HG02798 (cell line): ENCODE data around the gene MT3.
A peak's percentile ranks its signal among the peaks of the same experiment; 100 is the strongest.
"Not testable (repeated sequence)": the region's sequence is repeated elsewhere in the genome, so short reads cannot be mapped to it uniquely, and the experiment has no call there.

Experiments used
- ATAC-seq: cut with Tn5 transposase; IDR thresholded peaks from one replicate; pipeline ENCODE4 v1.9.1; 2021; ENCODE audit warnings: mild to moderate bottlenecking; ENCODE audit not compliant: unreplicated experiment, poor library complexity

The MT3 gene

DNA sequence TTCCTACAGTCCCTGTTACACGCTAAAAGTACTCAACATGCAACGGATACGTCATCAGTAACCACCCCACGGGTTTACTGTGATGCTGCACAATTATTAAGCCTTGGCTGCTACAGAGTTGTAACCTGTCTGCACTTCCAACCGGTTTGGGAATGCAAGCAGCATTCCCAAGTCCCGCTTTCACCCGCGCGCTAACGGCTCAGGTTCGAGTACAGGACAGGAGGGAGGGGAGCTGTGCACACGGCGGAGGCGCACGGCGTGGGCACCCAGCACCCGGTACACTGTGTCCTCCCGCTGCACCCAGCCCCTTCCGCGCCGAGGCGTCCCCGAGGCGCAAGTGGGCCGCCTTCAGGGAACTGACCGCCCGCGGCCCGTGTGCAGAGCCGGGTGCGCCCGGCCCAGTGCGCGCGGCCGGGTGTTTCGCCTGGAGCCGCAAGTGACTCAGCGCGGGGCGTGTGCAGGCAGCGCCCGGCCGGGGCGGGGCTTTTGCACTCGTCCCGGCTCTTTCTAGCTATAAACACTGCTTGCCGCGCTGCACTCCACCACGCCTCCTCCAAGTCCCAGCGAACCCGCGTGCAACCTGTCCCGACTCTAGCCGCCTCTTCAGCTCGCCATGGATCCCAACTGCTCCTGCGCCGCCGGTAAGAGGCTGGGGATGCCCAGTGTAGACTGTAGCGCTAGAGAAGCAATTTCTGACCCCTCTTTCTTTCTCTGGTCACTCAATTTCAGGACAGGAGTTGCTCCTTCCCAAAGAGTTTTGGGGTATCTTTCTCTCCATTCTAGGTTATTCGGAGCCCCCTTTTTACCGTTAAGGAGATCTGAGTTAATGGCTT lies 18.9 kb downstream of the MT3 start, which contains the start of gene MT2A:
Gene MT2A (plus strand): TSS at position 542 of the 833 bp plus-strand sequence. CDS start 72 bp downstream, at position 614.
- ATAC-seq: peak; percentile 91

DNA sequence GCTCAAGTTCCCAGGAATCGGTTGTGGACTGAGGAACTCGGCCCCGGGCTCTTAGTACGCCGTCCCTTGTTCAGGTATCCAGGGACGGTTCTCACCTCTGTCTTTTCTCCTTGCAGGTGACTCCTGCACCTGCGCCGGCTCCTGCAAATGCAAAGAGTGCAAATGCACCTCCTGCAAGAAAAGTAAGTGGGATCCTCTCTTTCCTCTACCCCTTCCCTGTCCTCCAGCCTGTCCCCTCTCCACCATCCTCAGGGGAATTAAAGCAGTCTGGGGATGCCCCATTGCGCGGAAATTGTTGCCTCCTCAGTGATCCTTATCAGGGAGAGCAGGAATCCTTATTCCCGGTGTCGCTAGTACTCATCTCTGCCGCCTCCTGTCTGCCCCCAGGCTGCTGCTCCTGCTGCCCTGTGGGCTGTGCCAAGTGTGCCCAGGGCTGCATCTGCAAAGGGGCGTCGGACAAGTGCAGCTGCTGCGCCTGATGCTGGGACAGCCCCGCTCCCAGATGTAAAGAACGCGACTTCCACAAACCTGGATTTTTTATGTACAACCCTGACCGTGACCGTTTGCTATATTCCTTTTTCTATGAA lies 19.6 kb downstream of the MT3 start:
- ATAC-seq: no peak

DNA sequence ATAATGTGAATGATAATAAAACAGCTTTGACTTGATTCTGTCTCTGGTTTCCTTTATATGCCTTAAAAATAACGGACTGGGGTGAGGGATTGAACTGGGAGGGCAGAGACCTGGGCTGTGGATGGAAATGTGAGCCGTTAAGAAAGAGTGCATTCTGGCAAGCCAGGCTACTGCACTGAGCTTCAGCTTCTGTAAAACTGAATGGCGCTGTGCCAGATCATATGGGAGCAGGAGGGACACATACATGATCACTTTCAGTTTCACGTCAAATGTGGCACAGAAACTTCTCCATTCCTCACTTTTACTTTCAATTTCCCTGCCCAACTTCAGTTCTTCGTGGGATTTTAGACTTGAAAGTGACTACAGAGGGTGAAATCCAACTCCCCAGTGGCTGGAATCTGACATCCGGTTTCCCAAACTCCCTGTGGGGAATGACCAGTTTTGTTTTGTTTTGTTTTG lies 20.2 kb downstream of the MT3 start:
- ATAC-seq: peak; percentile 27

DNA sequence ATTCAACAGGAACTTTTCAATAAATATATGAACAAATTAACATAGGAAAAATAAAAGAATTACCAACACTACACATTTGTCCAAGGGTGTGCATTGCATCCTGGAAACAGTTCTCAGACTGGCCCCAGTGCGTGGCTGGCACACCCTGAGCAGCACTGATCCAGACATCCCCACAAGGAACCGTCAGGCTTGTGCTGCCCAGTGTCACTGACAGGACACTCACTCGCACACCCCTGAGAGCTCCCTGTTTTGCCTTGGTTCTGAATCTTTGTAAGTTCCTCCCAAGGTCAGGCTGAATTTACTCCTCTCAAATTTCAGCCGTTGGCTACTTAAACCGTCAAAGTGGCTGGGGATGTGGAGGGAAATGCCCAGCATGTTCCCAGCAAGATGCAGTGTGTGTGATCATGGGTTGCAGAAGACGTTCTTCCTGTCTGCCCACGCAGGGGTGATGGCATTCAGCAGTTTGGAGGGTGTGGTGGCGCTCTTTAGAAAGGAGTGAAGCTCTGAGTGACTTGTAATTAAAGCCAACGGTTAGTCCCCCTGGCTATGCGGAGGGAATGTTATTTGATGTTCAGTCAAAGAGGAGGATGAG lies 20.8 kb downstream of the MT3 start:
- peak; percentile 25 for ATAC-seq

DNA sequence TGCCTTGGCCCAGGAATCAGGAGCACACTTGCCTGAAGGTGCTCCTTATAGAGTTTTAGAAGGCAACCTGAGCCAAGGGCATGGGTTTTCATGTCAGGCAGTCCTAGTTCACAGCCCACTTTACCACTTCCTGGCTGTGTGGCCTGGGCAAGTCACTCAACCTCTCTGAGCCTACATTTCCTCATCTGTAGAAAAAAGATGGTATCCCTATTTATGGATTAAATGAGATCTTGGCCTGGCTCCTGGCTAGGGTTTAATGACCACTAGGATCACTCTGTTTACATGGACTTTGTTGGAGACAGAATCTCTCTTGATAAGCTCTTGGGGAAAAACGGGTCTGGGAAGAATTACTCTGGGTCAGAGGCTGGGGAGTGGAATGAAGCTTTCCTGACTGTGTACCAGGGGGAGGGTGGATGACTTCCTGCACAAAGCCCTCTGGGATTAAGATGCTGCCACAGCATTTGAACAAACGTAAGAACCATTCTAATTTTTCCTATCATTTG lies 21.3 kb downstream of the MT3 start:
- ATAC-seq: no peak

DNA sequence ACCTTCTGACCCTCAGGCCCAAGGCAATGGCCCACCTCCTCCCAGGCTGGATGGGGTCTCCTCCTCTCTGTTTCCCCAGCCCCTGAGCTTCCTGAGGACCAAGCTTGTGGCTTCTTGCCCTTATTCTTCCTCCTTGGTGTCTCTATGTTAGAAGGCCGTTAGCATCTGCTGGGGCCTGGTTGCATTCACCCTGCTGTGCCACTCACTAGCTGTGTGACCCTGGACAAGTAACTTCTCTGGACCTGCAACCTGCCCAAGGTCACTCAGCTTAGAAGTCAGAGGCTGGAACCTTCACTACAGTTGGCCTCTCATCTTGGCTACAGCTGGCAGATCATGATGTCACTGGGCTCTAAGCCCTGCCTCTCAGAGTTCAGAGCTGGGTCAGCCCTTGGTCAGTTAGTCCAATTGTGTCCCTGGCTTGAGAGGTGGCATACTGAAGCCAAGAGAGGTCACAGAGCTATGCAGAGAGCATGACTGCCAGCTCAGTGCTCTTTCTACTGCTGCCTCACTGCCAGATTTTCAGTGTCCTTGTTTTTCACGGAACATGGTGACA lies 22.0 kb downstream of the MT3 start:
- no peak for ATAC-seq

DNA sequence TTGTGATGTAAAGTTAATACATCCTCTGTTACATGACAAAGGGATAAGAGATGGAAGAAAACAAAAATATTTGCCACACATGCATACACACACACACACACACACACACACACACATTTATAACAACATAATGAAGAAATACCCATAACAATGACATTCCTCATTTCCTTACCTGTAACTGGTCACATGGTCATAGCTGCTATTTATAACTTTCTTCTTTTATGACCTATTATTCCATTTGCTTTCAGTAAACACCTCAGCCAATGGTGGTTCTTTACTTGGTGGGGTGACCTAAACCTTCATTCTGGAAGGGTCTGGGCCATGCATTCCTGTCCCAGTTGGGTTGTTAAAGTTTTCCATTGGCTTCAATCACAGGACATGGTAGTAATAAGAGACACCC lies 24.4 kb downstream of the MT3 start:
- no peak for ATAC-seq

DNA sequence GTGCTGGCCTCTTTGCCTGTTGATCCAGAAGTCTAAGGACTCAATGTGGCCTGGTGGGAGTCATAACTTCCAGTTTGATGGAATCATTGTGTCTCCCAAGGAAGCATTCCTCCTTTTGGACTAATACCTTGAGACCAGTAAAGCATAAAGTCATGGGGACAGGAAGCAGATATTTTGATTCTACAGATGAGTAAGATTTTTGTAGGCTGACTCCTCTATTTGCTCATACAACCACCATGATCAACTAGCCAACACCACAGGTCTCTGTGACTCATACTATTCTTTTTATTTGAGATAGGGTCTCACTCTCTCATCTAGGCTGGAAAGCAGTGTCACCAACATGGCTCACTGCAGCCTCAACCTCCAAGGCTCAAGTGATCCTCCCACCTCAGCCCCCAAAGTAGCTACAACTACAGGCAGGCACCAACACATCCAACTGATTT lies 25.2 kb downstream of the MT3 start:
- no peak for ATAC-seq

DNA sequence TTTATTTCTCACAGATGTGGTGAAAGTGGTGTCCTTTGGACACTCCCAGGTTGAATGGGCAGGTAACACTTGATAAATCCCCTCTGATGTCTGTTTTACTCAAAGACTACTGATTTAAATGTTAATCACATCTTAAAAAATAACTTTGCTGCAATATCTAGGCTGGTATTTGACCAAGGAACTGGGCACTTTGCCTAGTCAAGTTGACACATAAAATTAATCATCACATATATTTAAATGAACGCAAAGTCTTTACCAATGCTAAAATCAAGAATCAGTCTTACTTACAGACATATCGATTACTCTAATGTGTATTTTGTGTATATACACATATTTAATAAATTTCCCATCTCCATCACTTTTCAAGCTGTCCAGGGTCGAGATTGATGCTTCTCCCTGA lies 26.0 kb downstream of the MT3 start:
- no peak for ATAC-seq

DNA sequence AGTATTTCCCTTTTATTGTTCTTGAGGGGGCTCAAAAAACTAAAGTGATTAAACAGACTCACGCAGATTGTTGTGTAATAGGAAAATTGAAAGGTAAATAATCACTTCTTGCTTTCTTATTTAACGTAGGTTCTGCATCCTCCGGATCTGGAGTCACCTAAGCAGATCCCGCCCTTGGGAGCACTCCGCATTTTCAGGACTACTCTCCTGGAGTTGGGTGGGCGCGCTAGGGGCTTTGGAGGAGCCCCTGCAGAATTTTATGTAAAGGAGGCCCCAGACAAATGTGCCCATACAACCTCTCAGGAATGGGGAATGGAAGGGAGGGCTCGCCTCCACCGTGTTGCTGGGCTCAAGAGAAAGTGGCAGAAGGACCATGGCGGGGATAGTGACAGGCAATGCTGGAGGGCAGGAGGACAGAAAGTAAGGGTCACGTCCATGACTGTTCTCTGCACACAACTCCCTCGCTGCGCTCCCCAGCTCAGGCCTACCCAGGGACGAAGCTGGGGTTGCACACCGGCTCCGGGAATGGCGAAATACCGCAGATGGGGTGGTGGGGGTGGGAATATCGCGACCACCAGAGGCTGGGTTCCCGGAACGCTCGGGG lies 27.4 kb downstream of the MT3 start:
- no peak for ATAC-seq

DNA sequence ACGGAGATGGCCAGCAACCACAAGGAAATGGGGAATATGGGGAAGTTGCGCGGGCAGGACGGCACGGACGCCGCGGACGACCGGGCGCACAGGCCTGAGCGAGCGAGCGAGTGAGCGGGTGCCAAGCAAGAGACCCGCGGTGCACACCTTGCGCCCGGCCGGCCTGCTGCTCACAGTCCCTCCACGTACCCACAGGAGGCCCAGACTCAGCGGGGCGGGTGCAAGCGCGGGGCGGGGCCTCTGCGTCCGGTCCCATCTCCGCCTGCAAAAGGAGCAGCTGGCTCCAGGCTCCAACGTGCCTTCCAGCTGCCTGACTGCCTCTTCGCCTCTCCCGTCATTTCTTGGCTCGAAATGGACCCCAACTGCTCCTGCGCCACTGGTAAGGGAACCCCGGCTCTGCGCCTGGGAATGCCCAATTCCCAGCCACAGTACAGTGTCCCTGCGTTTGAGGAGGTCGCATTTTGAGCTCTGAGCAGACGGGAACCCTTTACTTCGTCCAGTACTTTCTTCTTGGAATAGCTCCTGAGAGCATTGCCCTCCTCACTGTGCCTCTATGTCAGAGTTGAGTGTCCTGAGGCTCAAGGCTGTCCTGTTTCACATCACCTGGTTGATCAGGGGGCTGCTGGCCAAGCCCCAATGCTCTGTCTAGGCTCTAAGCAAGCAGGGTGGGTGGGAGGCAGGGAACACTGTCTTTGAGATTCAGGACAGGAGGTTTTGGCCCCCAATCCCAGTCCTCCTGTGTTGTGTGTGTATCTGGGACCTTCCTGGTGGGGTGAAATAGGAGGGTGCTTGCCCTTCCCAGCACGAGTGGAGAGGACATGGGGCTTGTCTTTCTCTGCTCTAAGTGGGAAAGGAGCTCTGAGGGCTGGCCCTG lies 28.1 kb downstream of the MT3 start:
- no peak for ATAC-seq

DNA sequence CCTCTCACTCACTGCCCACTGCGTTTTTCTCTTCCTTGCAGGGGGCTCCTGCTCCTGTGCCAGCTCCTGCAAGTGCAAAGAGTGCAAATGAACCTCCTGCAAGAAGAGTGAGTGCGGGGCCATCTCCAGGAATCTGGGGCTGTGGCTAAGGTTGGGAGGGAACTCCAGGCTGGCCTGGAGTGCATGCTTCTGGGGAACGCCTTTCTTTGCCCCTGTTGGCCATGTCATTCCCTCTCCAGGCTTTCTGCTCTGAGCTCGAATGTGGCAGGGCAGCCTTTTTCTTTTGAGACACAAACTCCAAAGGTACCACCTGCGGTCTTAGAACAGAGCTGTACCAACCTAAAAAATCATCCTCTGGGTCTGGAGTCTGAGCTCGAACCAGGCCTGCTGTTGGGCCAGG lies 28.8 kb downstream of the MT3 start:
- ATAC-seq: no peak

DNA sequence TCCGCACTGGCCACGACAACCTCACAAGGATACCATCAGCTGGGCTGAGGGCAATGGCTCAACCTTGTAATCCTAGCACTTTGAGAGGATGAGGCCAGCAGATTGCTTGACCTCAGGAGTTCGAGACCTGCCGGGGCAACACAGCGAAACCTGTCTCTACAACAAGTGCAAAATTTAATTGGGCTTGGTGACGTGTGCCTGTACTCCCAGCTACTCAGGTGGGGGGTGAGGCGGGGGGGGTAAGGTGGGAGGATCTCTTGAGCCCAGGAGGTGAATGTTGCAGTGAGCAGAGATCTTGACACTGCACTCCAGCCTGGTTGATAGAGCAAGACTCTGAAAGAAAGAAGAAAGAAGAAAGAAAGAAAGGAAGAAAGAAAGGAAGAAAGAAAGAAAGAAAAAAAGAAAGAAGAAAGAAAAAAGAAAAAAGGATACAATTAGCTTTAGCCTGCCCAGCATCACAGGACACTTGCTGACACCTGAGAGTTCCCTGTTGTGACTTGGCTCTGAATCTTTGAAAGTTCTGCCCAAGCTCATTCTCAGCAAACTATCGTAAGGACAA lies 31.1 kb downstream of the MT3 start:
- no peak for ATAC-seq

DNA sequence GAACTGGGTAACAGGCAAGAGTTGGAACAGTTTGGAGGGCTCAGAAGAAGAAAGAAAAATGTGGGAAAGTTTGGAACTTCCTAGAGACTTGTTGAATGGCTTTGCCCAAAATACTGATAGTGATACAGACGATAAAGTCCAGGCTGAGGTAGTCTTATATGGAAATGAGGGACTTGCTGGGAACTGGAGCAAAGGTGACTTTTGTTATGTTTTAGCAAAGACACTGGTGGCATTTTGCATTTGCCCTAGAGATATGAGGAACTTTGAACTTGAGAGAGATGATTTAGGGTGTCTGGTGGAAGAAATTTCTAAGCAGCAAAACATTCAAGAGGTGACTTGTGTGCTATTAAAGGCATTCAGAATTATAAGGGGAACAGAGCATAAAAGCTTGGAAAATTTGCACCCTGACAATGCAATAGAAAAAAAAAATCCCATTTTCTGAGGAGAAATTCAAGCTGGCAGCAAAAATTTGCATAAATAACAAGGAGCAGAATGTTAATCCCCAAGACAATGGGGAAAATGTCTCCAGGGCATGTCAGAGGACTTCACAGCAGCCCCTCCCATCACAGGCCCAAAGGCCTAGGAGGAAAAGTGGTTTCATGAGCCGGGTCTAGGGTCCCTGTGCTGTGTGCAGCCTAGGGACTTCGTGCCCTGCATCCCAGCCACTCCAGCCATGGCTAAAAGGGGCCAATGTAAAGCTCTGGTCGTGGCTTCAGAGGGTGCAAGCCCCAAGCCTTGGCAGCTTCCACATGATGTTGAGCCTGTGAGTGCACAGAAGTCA lies 32.5 kb downstream of the MT3 start:
- ATAC-seq: not testable (repeated sequence)

DNA sequence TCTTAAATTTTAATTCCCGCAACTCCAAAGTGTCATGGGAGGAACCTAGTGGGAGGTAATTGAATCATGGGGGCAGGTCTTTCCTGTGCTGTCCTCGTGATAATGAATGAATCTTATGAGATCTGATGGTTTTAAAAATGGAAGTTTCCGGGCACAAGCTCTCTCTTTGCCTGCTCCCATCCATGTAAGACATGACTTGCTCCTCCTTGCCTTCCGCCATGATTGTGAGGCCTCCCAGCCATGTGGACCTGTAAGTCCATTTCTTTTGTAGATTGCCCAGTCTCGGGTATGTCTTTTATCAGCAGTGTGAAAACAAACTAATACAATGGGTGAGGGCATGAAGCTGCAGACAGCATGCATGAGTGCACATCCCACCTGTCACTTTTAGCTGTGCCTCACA lies 33.9 kb downstream of the MT3 start:
- not testable (repeated sequence) for ATAC-seq

DNA sequence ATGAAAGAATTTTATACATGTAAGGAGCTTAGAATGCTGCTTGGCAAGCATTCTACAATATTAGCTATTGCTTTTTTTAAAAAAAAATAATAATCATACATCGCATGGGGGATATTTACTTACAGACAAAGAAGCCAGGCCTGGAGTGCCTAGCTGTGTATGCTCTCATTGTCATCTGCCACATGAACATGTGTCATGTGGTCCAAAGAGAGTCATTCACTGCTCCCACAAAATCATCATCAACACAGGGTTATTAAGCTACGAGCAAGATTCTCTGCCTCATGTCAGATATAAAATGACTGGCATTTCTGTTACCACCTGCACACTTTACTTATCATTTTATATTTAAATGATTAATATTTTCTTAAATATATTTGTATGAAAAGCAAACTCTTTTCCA lies 34.3 kb downstream of the MT3 start:
- ATAC-seq: no peak

DNA sequence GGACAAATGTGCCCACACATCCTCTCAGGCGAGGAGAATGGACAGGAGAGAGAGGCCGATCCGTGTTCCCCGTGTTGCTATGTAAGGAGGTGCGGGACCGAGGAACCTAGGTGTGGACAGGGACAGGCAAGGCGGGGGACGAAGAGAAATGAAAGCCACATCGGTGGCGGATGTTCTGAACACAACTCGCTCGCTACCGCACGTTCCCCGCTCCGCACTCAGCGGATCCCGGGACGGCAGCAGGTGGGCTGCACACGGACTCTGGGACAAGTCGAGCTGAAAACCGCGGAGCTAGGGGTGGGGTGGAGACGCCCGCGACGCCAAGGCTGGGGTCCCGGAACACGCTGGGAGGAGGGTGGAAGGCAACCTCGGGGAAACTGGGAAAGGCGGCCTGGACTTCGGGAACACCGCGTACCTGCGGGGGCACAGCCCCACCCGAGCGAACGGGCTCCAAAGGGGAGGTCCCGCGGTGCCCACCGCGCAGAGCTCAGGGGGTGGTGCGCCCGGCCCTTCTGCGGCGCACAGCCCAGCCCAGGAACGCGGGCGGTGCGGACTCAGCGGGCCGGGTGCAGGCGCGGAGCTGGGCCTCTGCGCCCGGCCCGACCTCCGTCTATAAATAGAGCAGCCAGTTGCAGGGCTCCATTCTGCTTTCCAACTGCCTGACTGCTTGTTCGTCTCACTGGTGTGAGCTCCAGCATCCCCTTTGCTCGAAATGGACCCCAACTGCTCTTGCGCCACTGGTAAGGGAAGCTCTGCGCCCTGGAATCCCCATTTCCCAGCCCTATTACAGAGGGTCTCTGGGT lies 36.0 kb downstream of the MT3 start, which contains the start of gene MT1E:
Gene MT1E (plus strand): TSS at position 642 of the 803 bp plus-strand sequence. CDS start 71 bp downstream, at position 713.
- ATAC-seq: peak; percentile 52
